IMR-90 (cell line): ENCODE data around the gene SYS1. TPM values are rescaled to one million over a fixed set of nuclear protein-coding genes. Genes with fewer than 3 reads are reported as not detected.

ENCODE experiments used
- ATAC-seq: fragments of 200-7000 bp; cut with Tn5 transposase; 2 replicates; pipeline ENCODE4 v1.9.1; 2020; ENCODE audit warnings: low read depth, mild to moderate bottlenecking, moderate library complexity
- BruUV-seq: library from RNA; stranded (reverse); fragments of 400-500 nt; replicated peaks from 2 replicates; lab custom pipeline; 2021; lab: Mats Ljungman, UMichigan
- CTCF ChIA-PET: fragments of 300-600 bp; formaldehyde crosslinking; extraction: SDS; loops from one replicate; lab custom pipeline; 2021; ENCODE audit warnings: antibody characterized with exemption; lab: Yijun Ruan, JAX
- POLR2A ChIA-PET: fragments of 300-600 bp; sonication (Branson Sonifier 250); formaldehyde crosslinking; loops from one replicate; lab custom pipeline; 2022; ENCODE audit warnings: antibody characterized with exemption; ENCODE audit not compliant: unreplicated experiment; lab: Charles Lee
- DNase-seq: peaks from one replicate; pipeline ENCODE4 v3.0.0; 2013
- H2AFZ ChIP-seq: replicated peaks from 2 replicates; pipeline ENCODE3; 2013; ENCODE audit warnings: low read length, mild to moderate bottlenecking; ENCODE audit not compliant: poor library complexity
- H2AK5ac ChIP-seq: 2 replicates; pipeline ENCODE4 v1.6.1; 2013; ENCODE audit warnings: low read depth, low read length, inconsistent platforms
- H2AK9ac ChIP-seq: replicated peaks from 2 replicates; pipeline ENCODE3; 2013; ENCODE audit warnings: mild to moderate bottlenecking, low read depth, low read length, moderate library complexity; ENCODE audit not compliant: poor library complexity
- H2BK120ac ChIP-seq: 2 replicates; pipeline ENCODE4 v1.6.1; 2013; ENCODE audit warnings: low read depth, low read length, inconsistent platforms
- H2BK15ac ChIP-seq: 3 replicates; pipeline ENCODE4 v1.6.1; 2013; ENCODE audit warnings: low read depth, low read length, inconsistent platforms
- H2BK20ac ChIP-seq: 2 replicates; pipeline ENCODE4 v1.6.1; 2013; ENCODE audit warnings: low read depth, mild to moderate bottlenecking, inconsistent platforms, low read length, moderate library complexity
- H2BK5ac ChIP-seq: 2 replicates; pipeline ENCODE4 v1.6.1; 2013; ENCODE audit warnings: mild to moderate bottlenecking, low read depth, low read length, inconsistent platforms; ENCODE audit not compliant: poor library complexity, severe bottlenecking
- H3K14ac ChIP-seq: replicated peaks from 2 replicates; pipeline ENCODE4 v1.6.1; 2013; ENCODE audit warnings: low read depth, low read length, inconsistent platforms
- H3K18ac ChIP-seq: 2 replicates; pipeline ENCODE4 v1.6.1; 2013; ENCODE audit warnings: low read depth, low read length, control low read depth
- H3K23ac ChIP-seq: 2 replicates; pipeline ENCODE4 v1.6.1; 2013; ENCODE audit warnings: low read depth, low read length, inconsistent platforms
- H3K27ac ChIP-seq: 2 replicates; pipeline ENCODE4 v1.5.1; 2013; ENCODE audit warnings: mild to moderate bottlenecking, control low read depth, low read length; ENCODE audit not compliant: insufficient read depth
- H3K27me3 ChIP-seq: 2 replicates; pipeline ENCODE4 v1.6.1; 2013; ENCODE audit warnings: low read length; ENCODE audit not compliant: control insufficient read depth, insufficient read depth
- H3K36me3 ChIP-seq: 2 replicates; pipeline ENCODE4 v1.6.1; 2013; ENCODE audit warnings: low read length, mixed read lengths; ENCODE audit not compliant: control insufficient read depth, insufficient read depth
- H3K4ac ChIP-seq: 2 replicates; pipeline ENCODE4 v1.6.1; 2013; ENCODE audit warnings: low read depth, low read length, inconsistent platforms
- H3K4me1 ChIP-seq: 2 replicates; pipeline ENCODE4 v1.6.1; 2013; ENCODE audit warnings: low read length, mixed read lengths; ENCODE audit not compliant: control insufficient read depth, insufficient read depth
- H3K4me2 ChIP-seq: 2 replicates; pipeline ENCODE4 v1.6.1; 2013; ENCODE audit warnings: low read depth, mild to moderate bottlenecking, control low read depth, low read length, moderate library complexity
- H3K4me3 ChIP-seq: 2 replicates; pipeline ENCODE4 v1.5.1; 2013; ENCODE audit warnings: low read depth, mild to moderate bottlenecking, control low read depth, low read length, moderate library complexity; ENCODE audit not compliant: insufficient read depth
- H3K56ac ChIP-seq: 2 replicates; pipeline ENCODE4 v1.6.1; 2013; ENCODE audit warnings: low read length, inconsistent platforms; ENCODE audit not compliant: insufficient read depth; ENCODE audit errors: extremely low read depth
- H3K79me1 ChIP-seq, 2 experiments: 2 replicates each; pipeline ENCODE4 v1.6.1; 2013; ENCODE audit warnings: low read length in 2 of 2, inconsistent platforms in 1 of 2, low read depth in 1 of 2
- H3K9ac ChIP-seq: 2 replicates; pipeline ENCODE4 v1.6.1; 2013; ENCODE audit warnings: low read depth, low read length, control low read depth
- H3K9me1 ChIP-seq: 2 replicates; pipeline ENCODE4 v1.6.1; 2013; ENCODE audit warnings: low read length, inconsistent platforms; ENCODE audit not compliant: insufficient read depth
- H3K9me3 ChIP-seq: 2 replicates; pipeline ENCODE4 v1.6.1; 2013; ENCODE audit warnings: low read length; ENCODE audit not compliant: control insufficient read depth, insufficient read depth
- H4K20me1 ChIP-seq: 2 replicates; pipeline ENCODE4 v1.6.1; 2013; ENCODE audit warnings: low read length, inconsistent platforms; ENCODE audit not compliant: insufficient read depth
- H4K5ac ChIP-seq: 2 replicates; pipeline ENCODE4 v1.6.1; 2013; ENCODE audit warnings: mild to moderate bottlenecking, low read depth, low read length, control low read depth
- H4K8ac ChIP-seq, 2 experiments: 2 replicates each; pipeline ENCODE4 v1.6.1; 2013; ENCODE audit warnings: low read depth in 2 of 2, low read length in 2 of 2, control low read depth in 1 of 2, inconsistent platforms in 1 of 2
- H4K91ac ChIP-seq: 2 replicates; pipeline ENCODE4 v1.6.1; 2013; ENCODE audit warnings: low read depth, low read length, inconsistent platforms; ENCODE audit not compliant: insufficient read depth
- CEBPB ChIP-seq: IDR thresholded peaks from 2 replicates; pipeline ENCODE4 v1.6.1; 2012; ENCODE audit warnings: low read depth, low read length, improper control_type of control experiment
- FOS ChIP-seq: fragments of 150-350 bp; IDR thresholded peaks from 2 replicates; pipeline ENCODE4 v1.6.1; 2016; ENCODE audit warnings: low read depth, low read length
- MXI1 ChIP-seq: IDR thresholded peaks from 2 replicates; pipeline ENCODE4 v1.6.1; 2012; ENCODE audit warnings: low read depth, mild to moderate bottlenecking, low read length, moderate library complexity, borderline replicate concordance
- POLR2A ChIP-seq: IDR thresholded peaks from 2 replicates; pipeline ENCODE4 v1.6.1; 2012; ENCODE audit warnings: mild to moderate bottlenecking, low read depth, low read length
- RAD21 ChIP-seq: IDR thresholded peaks from 2 replicates; pipeline ENCODE4 v1.6.1; 2012; ENCODE audit warnings: low read length, improper control_type of control experiment
- RCOR1 ChIP-seq: IDR thresholded peaks from 2 replicates; pipeline ENCODE4 v1.6.1; 2012; ENCODE audit warnings: mild to moderate bottlenecking, low read length, improper control_type of control experiment; ENCODE audit not compliant: insufficient replicate concordance
- RFX5 ChIP-seq: IDR thresholded peaks from 2 replicates; pipeline ENCODE4 v1.8.0; 2012; ENCODE audit warnings: low read depth, mild to moderate bottlenecking, low read length, moderate library complexity
- WGBS, 2 experiments: methylation state at CpG; one replicate each; pipeline versions ENCODE4 v1.1.5 to v1.1.7; 2013; ENCODE audit warnings: missing lambda C conversion rate in 2 of 2; ENCODE audit not compliant: insufficient read length in 1 of 2; ENCODE audit errors: extremely low coverage in 2 of 2; 5-methylcytosine and 5-hydroxymethylcytosine counted together
- dilution Hi-C: fragments of 300-500 bp; cut with HindIII; formaldehyde crosslinking; loops from one replicate; pipeline ENCODE4 v1.14.3; 2018; ENCODE audit warnings: low sequenced_read_pairs; ENCODE audit not compliant: unreplicated experiment
- in situ Hi-C: fragments of 300-500 bp; cut with MboI; formaldehyde crosslinking; loops from 3 replicates; pipeline ENCODE4 v1.14.3; 2019; ENCODE audit warnings: low sequenced_read_pairs, inconsistent platforms, mixed read lengths
- intact Hi-C: fragments of 100-400 bp; cut with micrococcal nuclease; formaldehyde crosslinking; loops from 2 replicates; pipeline ENCODE4 v1.10.0; 2022
- polyA plus RNA-seq, 3 experiments: library from polyadenylated mRNA; depleted of rRNA; stranded (reverse); fragments of >200 nt; gene quantifications; 2 replicates each; pipeline ENCODE4 v1.2.3, GENCODE V29; 2012; ENCODE audit warnings: low replicate concordance in 1 of 3
- total RNA-seq: library from RNA; depleted of rRNA; stranded (reverse); fragments of >200 nt; gene quantifications from 2 replicates; pipeline ENCODE4 v1.2.3, GENCODE V29; 2012
- TF ChIP-seq, protein P1 (sequence below): conservative IDR thresholded peaks from 2 replicates; pipeline ENCODE4 v1.5.1; 2012; ENCODE audit warnings: mild to moderate bottlenecking, low read depth, low read length, improper control_type of control experiment
- TF ChIP-seq, protein P2 (sequence below): fragments of 150-350 bp; IDR thresholded peaks from 2 replicates; pipeline ENCODE4 v1.6.1; 2016; ENCODE audit warnings: low read depth, mild to moderate bottlenecking, low read length, moderate library complexity, borderline replicate concordance

SYS1 gene
- total and polyA plus RNA-seq, 2 of the 4 experiments (the other 2 are of a cell fraction), result 12.9 to 24.6 TPM

DNA sequence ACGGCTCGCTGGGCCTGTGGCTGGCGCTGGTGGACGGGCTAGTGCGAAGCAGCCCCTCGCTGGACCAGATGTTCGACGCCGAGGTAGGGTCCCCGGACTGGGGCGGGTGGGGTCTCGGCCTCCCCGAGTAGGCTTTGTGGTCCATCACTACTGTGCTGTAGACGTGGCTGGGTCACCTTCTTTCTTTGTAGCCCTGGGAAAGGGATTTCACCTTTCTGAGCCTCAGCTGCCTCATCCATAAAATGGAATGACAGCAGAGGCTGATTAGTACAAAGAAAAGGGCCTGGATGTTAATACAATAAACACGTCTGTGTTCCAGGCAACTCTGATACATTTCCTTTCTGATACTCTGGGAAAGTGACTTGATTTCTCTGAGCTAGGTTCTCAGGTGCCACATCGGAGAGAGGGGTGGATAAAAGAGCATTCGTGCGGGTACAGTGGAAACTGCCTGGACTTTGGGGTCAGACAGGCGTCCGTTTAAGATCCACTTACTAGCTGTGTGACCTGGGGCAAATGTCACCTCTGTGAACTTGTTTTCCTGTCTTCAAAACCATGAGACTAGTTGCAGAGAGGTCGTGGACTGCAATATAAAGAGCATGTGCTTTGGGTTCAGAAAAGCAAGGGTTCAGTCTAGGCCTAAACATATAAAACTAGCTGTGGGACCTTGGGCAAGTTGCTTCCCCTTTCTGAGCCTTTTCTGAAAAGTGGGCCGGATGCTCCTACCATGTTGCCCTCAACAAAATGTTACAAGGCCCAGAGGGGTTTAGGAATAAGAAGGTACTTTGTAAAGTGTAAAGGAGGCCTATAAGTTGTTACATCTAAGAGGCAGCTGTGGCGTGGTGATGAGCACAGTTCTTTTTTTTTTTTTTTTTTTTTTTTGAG is 896 bp downstream of the SYS1 start:
- no peak for DNase-seq
- POLR2A ChIA-PET, result interaction anchor here (0.8 to 1.1 kb wide), 2 partner anchors 8 to 26 kb away, joined by 4 read pairs; no protein-coding TSS in a partner anchor
- Histone ChIP-seq H4K91ac (no peak overlapping the region; the same call in 1 of the 2 replicates), H2BK5ac (peak overlapping the region; percentile 10), H3K27me3 (no peaks in the 10 kb centered on the region), H3K4ac (0 out of 2 replicates have a peak overlapping the region, but pooled peaks have one; percentile 46), H3K23ac (peak overlapping the region; percentile 65), H3K9ac (peak overlapping the region; percentile 91), H3K36me3 (peaks cover 19% of the 10 kb centered on the region), H3K56ac (peak overlapping the region; percentile 68), H4K5ac (no peak overlapping the region), H4K8ac (peak overlapping the region; percentile 20 to 76; a peak in 2 of 4 replicates), H3K14ac (peak overlapping the region; percentile 24), H3K4me2 (peak overlapping the region; percentile 61), H3K9me1 (peaks cover 14% of the 10 kb centered on the region), H3K4me1 (peaks cover 8% of the 10 kb centered on the region), H2AK9ac (peak overlapping the region; percentile 98), H2BK15ac (no peak overlapping the region), H3K4me3 (peak overlapping the region; percentile 65), H3K18ac (no peak overlapping the region), H2BK120ac (peak overlapping the region; percentile 22; the same call in 1 of the 2 replicates), H3K79me1 (peaks cover 9 to 39% of the 10 kb centered on the region in 2 experiments), H2AFZ (peak overlapping the region; percentile 100), H2AK5ac (peak overlapping the region; percentile 57; the same call in 1 of the 2 replicates), H2BK20ac (no peak overlapping the region), H3K27ac (peak overlapping the region; percentile 94), H3K9me3 (no peaks in the 10 kb centered on the region), H4K20me1 (no peaks in the 10 kb centered on the region)
- no peak for ATAC-seq
- WGBS, 2 experiments, result 24% methylated on average over 16 of the region's 23 CpGs; no CpG with 5 or more reads in 1 of the 2 experiments
- intact Hi-C loops (loop anchor here (1.0 to 5.0 kb wide), 4 partner anchors 45 to 407 kb away; partner anchors contain the start of gene PIGT), in situ Hi-C loops (no loop called here), dilution Hi-C loops (no loop called here)
- CTCF ChIA-PET, result interaction anchor here (0.6 to 2.1 kb wide), 12 partner anchors 8 to 120 kb away, joined by 3 to 16 read pairs (median 3); no protein-coding TSS in a partner anchor
- TF ChIP-seq RFX5 (no peak), RCOR1 (no peak), CEBPB (no peak), FOS (no peak), RAD21 (no peak), POLR2A (no peak), MXI1 (no peak)
- TF ChIP-seq, protein P1, sequence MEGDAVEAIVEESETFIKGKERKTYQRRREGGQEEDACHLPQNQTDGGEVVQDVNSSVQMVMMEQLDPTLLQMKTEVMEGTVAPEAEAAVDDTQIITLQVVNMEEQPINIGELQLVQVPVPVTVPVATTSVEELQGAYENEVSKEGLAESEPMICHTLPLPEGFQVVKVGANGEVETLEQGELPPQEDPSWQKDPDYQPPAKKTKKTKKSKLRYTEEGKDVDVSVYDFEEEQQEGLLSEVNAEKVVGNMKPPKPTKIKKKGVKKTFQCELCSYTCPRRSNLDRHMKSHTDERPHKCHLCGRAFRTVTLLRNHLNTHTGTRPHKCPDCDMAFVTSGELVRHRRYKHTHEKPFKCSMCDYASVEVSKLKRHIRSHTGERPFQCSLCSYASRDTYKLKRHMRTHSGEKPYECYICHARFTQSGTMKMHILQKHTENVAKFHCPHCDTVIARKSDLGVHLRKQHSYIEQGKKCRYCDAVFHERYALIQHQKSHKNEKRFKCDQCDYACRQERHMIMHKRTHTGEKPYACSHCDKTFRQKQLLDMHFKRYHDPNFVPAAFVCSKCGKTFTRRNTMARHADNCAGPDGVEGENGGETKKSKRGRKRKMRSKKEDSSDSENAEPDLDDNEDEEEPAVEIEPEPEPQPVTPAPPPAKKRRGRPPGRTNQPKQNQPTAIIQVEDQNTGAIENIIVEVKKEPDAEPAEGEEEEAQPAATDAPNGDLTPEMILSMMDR, result no peak
- TF ChIP-seq, protein P2, sequence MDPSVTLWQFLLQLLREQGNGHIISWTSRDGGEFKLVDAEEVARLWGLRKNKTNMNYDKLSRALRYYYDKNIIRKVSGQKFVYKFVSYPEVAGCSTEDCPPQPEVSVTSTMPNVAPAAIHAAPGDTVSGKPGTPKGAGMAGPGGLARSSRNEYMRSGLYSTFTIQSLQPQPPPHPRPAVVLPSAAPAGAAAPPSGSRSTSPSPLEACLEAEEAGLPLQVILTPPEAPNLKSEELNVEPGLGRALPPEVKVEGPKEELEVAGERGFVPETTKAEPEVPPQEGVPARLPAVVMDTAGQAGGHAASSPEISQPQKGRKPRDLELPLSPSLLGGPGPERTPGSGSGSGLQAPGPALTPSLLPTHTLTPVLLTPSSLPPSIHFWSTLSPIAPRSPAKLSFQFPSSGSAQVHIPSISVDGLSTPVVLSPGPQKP, result no peak
- BruUV-seq, result no TSS peak
